HFF-Myc (cell line): Measurements from ENCODE around the gene CALR.
"Not testable (repeated sequence)": the region's sequence is repeated elsewhere in the genome, so short reads cannot be mapped to it uniquely, and the experiment has no call there.

ENCODE experiments used
- DNase-seq: peaks from one replicate; pipeline ENCODE4 v3.0.0-alpha.2; 2011; ENCODE audit warnings: low read depth; ENCODE audit errors: extremely low read depth
- H3K4me3 ChIP-seq: replicated peaks from 2 replicates; pipeline ENCODE4 v1.5.1; 2011; ENCODE audit warnings: low read depth, mild to moderate bottlenecking, control low read depth, low read length
- TF ChIP-seq, protein P1 (sequence below): IDR thresholded peaks from 2 replicates; pipeline ENCODE4 v1.5.1; 2012; ENCODE audit warnings: mild to moderate bottlenecking, low read depth, low read length, control low read depth; ENCODE audit errors: missing control alignments

The CALR gene

DNA sequence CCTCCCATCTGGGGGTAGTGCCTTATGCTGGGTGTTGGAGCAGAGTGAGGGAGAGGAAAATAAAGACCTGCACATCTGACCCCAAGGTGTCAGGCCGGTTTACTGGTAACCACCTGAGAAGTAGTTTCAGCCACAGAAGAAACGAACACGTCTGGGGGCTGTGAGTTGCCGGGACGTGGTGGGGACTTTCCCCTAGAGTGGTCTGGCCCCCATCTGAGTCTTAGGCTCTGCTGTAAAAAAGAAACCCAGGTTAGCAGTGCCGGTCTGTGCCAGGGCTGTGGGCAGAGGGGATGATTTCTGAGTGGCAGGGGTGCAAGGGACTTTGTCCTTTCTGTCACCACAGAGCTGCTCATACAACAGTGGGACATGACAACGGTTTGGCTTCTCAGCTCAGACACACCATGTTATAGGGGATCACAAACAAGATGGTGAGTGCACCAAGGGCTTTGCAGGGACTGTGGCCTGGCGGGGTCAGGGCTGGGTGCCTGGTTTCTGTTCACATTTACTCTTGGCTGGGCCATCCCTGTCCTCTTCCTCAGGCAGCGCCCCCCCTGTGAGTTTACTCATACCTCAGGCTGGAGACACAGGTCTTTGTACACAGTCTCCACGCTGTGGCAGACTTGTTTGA lies 38.4 kb upstream of the CALR start:
- H3K4me3 ChIP-seq = no peak overlapping the region
- TF ChIP-seq, protein P1, sequence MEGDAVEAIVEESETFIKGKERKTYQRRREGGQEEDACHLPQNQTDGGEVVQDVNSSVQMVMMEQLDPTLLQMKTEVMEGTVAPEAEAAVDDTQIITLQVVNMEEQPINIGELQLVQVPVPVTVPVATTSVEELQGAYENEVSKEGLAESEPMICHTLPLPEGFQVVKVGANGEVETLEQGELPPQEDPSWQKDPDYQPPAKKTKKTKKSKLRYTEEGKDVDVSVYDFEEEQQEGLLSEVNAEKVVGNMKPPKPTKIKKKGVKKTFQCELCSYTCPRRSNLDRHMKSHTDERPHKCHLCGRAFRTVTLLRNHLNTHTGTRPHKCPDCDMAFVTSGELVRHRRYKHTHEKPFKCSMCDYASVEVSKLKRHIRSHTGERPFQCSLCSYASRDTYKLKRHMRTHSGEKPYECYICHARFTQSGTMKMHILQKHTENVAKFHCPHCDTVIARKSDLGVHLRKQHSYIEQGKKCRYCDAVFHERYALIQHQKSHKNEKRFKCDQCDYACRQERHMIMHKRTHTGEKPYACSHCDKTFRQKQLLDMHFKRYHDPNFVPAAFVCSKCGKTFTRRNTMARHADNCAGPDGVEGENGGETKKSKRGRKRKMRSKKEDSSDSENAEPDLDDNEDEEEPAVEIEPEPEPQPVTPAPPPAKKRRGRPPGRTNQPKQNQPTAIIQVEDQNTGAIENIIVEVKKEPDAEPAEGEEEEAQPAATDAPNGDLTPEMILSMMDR = no peak
- DNase-seq = no peak

DNA sequence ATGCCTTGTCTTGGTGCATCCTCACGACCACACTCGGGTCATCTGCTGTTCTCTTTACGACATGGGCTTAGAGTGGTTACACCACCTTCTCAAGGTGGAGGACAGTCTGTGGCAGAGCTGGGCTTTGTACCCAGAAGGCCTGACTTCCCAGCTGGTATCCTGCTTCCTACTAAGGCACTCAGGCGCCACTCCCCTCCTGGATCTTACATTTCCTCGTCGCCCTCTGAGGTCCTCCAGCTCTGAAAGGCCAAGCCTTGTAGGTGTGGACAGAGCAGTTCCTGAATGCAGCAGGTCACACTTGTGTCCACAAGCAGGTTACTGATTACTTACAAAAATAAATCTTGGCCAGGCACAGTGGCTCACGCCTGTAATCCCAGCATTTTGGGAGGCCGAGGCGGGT lies 31.2 kb upstream of the CALR start:
- H3K4me3 ChIP-seq = no peak overlapping the region
- TF ChIP-seq, protein P1 = no peak
- no peak for DNase-seq

DNA sequence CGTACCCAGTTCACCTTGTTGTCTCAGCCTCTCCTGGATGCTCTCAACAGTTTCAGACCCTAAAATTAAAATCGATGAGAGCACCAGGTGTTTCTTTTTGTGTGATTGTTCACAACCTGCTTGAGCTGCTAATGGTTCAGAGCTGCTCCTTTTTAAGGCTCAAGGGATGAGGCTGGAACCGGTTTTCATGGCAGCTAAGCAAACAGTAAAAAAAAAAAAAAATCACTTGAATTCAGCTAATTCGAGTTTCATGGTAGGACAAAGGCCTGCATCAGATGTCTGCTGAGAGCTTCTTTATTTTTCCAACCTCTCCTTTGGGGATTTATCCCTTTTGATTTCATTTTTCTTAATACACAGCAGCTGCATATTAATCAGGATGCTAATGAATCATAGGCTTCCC lies 25.8 kb upstream of the CALR start:
- TF ChIP-seq, protein P1 = no peak
- H3K4me3 ChIP-seq = no peak overlapping the region
- DNase-seq = no peak

DNA sequence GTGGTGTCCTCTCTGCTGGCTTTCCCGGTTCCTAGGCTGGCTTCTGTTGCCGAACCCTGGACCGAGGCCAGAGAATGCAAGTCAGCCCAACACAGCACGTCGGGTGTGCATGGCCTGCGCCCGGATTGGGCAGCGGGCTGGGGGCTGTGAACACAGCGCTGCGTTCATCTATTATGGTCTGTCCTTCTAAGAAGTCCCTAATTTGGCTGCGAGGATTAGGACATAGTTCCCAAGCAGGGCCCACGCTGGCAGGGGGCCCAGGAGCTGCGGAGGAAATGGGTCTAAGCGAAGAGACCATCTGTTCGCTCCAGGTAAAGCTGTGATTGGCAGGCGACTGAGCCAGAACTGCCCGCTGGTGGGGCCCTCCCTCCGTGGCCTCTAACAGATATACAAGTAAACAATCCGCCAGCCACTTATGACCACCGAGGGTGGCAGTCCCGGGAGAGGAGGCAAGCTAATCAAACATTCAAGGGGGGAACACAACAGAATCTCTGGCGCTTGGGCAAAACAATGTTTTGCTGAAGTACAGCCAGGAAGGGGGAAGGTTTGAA lies 25.3 kb upstream of the CALR start:
- no peak for DNase-seq
- TF ChIP-seq, protein P1 = no peak
- H3K4me3 ChIP-seq = no peak overlapping the region

DNA sequence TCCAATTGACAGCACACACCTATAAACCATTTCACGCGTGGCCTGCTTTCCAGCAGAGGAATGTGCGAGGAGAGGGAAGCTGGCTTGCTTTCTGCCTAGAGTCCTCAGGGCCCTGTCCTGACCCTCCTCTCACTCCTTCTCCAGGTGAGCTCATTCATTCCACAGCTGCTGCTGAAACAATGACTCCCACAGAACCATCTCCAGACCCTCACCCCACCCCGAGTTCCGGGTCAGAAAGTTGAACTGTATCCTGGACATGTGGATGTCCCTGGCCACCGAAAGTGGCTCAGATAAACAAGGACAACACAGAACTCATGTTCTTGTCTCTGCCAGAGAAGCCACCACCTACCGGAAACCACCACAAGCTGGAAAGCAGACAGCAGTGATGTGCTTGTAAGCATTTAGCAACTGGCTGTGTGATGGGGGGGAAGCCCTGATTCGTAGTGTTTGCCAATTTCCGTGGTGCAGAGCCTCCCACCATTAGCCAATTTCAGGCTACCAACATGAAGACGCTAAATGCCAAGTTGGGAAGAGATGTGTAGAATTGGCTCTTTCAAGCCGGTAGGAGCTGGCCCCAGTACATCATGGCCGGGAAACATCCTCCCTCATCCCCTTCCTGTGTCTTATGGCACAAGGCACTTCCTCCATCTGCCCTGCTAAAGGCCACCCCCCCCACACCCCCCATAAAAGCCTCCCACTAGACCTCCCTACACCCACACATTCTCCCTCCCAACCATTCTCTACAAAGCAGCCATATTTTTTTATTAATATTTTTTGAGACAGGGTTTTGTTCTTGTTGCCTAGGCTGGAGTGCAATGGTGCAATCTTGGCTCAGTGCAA lies 24.3 kb upstream of the CALR start:
- DNase-seq = no peak
- TF ChIP-seq, protein P1 = no peak
- H3K4me3 ChIP-seq = no peak overlapping the region

DNA sequence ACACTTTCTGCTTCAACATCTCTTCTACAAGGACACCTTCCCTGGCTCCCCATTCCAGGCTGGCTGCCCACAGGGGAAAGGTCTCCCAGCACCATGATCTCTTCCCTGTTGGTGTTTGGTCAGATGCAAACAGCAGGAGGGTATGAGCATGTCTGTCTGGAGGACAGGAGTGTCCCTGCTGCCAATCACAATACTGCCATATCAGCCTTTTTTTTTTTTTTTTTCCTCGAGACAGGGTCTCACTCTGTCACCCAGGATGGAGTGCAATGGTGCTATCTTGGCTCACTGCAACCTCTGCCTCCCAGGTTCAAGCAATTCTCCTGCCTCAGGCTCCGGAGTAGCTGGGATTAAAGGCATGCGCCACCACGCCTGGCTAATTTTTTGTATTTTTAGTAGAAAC lies 22.5 kb upstream of the CALR start:
- DNase-seq = not testable (repeated sequence)

DNA sequence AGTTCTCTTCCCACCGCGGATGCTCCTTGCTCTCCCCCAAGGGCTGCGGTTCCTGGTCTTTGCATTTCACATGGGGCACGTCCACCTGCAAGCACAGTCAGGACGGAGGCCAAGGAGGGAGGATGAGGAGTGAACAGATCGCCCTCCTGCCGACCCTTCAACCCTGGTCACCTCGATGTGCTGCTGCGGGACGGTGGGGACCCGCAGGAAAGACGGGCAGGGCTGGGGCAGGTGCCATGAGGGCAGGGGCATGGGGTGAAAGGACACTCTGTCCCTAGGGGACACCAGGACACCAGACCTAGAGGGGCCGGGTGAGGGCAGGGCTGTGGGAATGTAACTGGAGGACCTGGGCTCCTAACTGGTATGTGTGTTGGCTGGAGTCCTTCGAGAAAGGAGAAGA lies 20.2 kb upstream of the CALR start:
- H3K4me3 ChIP-seq = no peak overlapping the region
- TF ChIP-seq, protein P1 = no peak
- no peak for DNase-seq

More for the DNA sequence above, 22.5 kb upstream of the CALR start:
- H3K4me3 ChIP-seq = not testable (repeated sequence)
